Neutrophil (primary cell): ENCODE data around the gene S100A13.
"Not testable (repeated sequence)": the region's sequence is repeated elsewhere in the genome, so short reads cannot be mapped to it uniquely, and the experiment has no call there.

Experiments
- H3K27ac ChIP-seq: fragments of 200-600 bp; sonication (generic); 2 replicates; pipeline ENCODE4 v1.5.1; 2016; ENCODE audit warnings: mild to moderate bottlenecking, moderate library complexity
- H3K27me3 ChIP-seq: fragments of 200-600 bp; sonication (generic); 2 replicates; pipeline ENCODE4 v1.6.0; 2016; ENCODE audit warnings: mild to moderate bottlenecking
- H3K36me3 ChIP-seq: fragments of 200-600 bp; sonication (generic); 2 replicates; pipeline ENCODE4 v1.5.1; 2017
- H3K4me1 ChIP-seq, 2 experiments: fragments of 200-600 bp in 1 of 2; sonication (generic) in 1 of 2; 1 replicate in 1 of 2; 2 replicates in 1 of 2; pipeline versions ENCODE4 v1.5.1 to v1.6.1; 2013 to 2016; ENCODE audit warnings: low read depth in 1 of 2, low read length in 1 of 2, mild to moderate bottlenecking in 1 of 2, moderate library complexity in 1 of 2; ENCODE audit not compliant: control insufficient read depth in 1 of 2, insufficient read depth in 1 of 2
- H3K4me3 ChIP-seq, 2 experiments: fragments of 200-600 bp in 1 of 2; sonication (generic) in 1 of 2; 1 replicate in 1 of 2; 2 replicates in 1 of 2; pipeline ENCODE4 v1.5.1; 2013 to 2016; ENCODE audit warnings: low read depth in 1 of 2, low read length in 1 of 2, mild to moderate bottlenecking in 1 of 2, moderate library complexity in 1 of 2
- H3K9me3 ChIP-seq: fragments of 200-600 bp; sonication (generic); 2 replicates; pipeline ENCODE4 v1.5.1; 2016
- TF ChIP-seq, protein P1 (sequence below): fragments of 200-600 bp; sonication (generic); IDR thresholded peaks from 2 replicates; pipeline ENCODE4 v1.5.1; 2016; ENCODE audit warnings: antibody characterized with exemption

S100A13 gene

DNA sequence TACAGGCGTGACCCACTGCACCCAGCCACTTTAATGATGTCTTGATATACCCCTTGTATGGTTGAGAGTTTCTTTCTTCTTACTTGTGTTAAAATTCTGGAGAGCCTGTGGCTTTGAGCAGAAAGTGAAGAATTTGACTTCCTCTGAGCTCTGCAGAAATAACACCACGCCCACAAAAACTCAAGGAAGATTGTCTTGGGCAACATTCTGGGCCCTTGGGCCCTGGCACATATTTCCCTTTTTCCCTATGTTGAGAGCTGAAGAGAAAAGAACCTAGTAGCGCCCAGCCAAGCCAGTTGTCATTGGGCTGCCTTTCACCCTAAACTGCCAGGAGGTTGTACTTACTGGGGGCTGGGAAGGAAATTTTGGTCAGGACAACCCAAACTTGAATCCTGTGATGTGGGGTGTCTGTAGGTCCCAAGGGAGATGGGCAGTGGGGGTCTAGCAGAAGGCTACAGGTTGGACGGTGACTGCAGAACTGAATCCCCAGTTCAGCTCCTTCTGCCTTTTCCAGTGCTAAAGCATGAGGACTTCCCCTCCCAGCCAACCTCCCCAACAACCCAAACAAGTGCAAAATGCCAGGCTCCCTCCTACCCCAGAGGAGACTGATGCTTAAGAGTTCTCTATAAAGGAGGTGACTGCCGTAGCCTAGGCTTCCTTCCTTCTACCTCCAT, 19.5 kb upstream of the S100A13 start:
- Histone ChIP-seq H3K4me1 (peaks cover 13 to 18% of the 10 kb centered on the region in 2 experiments), H3K27ac (peak overlapping the region; percentile 62)

DNA sequence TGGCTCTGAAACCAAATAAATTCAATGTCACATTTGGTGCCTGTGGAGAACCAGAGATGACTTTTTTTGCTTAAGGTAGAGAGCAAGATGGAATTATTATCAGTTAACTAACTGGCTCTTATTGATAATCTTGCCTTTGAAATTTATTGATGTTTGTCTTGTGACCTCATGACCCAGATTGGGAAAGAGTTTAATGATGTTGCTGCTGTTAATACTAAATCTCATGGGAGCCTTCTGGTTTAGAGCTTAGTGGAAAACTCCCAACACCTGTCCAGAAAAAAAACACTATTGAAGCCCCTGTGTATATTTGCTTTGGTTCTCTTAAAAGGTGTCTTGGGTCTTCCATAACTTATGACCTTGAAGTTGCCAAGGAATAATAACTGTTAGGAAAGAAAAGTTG, 16.5 kb upstream of the S100A13 start:
- Histone ChIP-seq H3K4me3 (no peak overlapping the region), H3K9me3 (no peaks in the 10 kb centered on the region), H3K27me3 (no peaks in the 10 kb centered on the region), H3K4me1 (peaks cover 13 to 18% of the 10 kb centered on the region in 2 experiments), H3K27ac (peak overlapping the region; percentile 2), H3K36me3 (peaks cover 73% of the 10 kb centered on the region)
- TF ChIP-seq, protein P1, sequence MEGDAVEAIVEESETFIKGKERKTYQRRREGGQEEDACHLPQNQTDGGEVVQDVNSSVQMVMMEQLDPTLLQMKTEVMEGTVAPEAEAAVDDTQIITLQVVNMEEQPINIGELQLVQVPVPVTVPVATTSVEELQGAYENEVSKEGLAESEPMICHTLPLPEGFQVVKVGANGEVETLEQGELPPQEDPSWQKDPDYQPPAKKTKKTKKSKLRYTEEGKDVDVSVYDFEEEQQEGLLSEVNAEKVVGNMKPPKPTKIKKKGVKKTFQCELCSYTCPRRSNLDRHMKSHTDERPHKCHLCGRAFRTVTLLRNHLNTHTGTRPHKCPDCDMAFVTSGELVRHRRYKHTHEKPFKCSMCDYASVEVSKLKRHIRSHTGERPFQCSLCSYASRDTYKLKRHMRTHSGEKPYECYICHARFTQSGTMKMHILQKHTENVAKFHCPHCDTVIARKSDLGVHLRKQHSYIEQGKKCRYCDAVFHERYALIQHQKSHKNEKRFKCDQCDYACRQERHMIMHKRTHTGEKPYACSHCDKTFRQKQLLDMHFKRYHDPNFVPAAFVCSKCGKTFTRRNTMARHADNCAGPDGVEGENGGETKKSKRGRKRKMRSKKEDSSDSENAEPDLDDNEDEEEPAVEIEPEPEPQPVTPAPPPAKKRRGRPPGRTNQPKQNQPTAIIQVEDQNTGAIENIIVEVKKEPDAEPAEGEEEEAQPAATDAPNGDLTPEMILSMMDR: no peak

More for the DNA sequence above, 19.5 kb upstream of the S100A13 start:
- Histone ChIP-seq H3K9me3 (no peaks in the 10 kb centered on the region), H3K36me3 (peaks cover 43% of the 10 kb centered on the region), H3K27me3 (no peaks in the 10 kb centered on the region), H3K4me3 (no peak overlapping the region)
- TF ChIP-seq, protein P1: no peak

- H3K4me3 ChIP-seq: no peak overlapping the region
- H3K4me1 ChIP-seq: peaks cover 13 to 18% of the 10 kb centered on the region in 2 experiments
- H3K36me3 ChIP-seq: peaks cover 80% of the 10 kb centered on the region
- TF ChIP-seq, protein P1: no peak
- H3K27ac ChIP-seq: peak overlapping the region; percentile 2
- H3K27me3 ChIP-seq: no peaks in the 10 kb centered on the region
- H3K9me3 ChIP-seq: no peaks in the 10 kb centered on the region
Measured at GRCh38 chr1:153643100-153643499, 15.8 kb upstream of the S100A13 start.

GRCh38 chr1:153642161-153642560, 14.9 kb upstream of the S100A13 start:
- H3K9me3 ChIP-seq: no peaks in the 10 kb centered on the region
- H3K4me3 ChIP-seq: no peak overlapping the region
- H3K4me1 ChIP-seq: peaks cover 9 to 14% of the 10 kb centered on the region in 2 experiments
- no peak overlapping the region for H3K27ac ChIP-seq
- no peaks in the 10 kb centered on the region for H3K27me3 ChIP-seq
- TF ChIP-seq, protein P1: no peak
- peaks cover 89% of the 10 kb centered on the region for H3K36me3 ChIP-seq

GRCh38 chr1:153640861-153641260, 13.6 kb upstream of the S100A13 start:
- no peaks in the 10 kb centered on the region for H3K27me3 ChIP-seq
- H3K9me3 ChIP-seq: no peaks in the 10 kb centered on the region
- peaks cover 0 to 1% of the 10 kb centered on the region in 2 experiments for H3K4me1 ChIP-seq
- H3K36me3 ChIP-seq: peaks cover 98% of the 10 kb centered on the region
- TF ChIP-seq, protein P1: no peak
- H3K4me3 ChIP-seq: no peak overlapping the region
- no peak overlapping the region for H3K27ac ChIP-seq

DNA sequence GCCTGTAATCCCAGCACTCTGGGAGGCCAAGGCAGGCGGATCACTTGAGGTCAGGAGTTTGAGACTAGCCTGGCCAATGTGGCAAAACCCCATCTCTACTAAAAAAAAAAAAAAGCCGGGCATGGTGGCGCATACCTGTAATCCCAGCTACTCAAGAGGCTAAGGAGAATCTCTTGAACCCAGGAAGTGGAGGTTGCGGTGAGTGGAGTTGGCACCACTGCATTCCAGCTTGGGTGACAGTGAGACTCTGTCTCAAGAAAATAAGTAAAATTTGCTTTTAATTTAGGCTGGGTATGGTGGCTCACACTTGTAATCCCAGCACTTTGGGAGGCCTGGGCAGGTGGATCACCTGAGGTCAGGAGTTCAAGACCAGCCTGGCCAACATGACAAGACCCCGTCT, 12.9 kb upstream of the S100A13 start:
- peaks cover 92% of the 10 kb centered on the region for H3K36me3 ChIP-seq
- H3K4me1 ChIP-seq, H3K27ac ChIP-seq, H3K4me3 ChIP-seq, H3K27me3 ChIP-seq, H3K9me3 ChIP-seq: not testable (repeated sequence)
